GM12878 (cell line): ENCODE data around the gene UBE2G2. TPM values are rescaled to one million over a fixed set of nuclear protein-coding genes. Genes with fewer than 3 reads are reported as not detected.

ENCODE experiments used
- ATAC-seq: fragments of 200-7000 bp; cut with Tn5 transposase; 3 replicates; pipeline ENCODE4 v1.9.1; 2020; ENCODE audit warnings: mild to moderate bottlenecking, moderate library complexity
- BruUV-seq: library from RNA; stranded (reverse); fragments of 400-500 nt; replicated peaks from 2 replicates; lab custom pipeline; 2021; lab: Mats Ljungman, UMichigan
- CTCF ChIA-PET: fragments of 300-600 bp; sonication (Branson Sonifier 250); formaldehyde crosslinking; extraction: SDS; loops from one replicate; lab custom pipeline; 2021; ENCODE audit warnings: inconsistent platforms; lab: Yijun Ruan, JAX
- POLR2A ChIA-PET: fragments of 350-600 bp; formaldehyde crosslinking; extraction: SDS; loops from one replicate; lab custom pipeline; 2021; ENCODE audit warnings: inconsistent platforms; lab: Charles Lee
- RAD21 ChIA-PET: fragments of 300-600 bp; sonication (Branson Sonifier 250); formaldehyde crosslinking; loops from one replicate; lab custom pipeline; 2023; ENCODE audit warnings: antibody characterized with exemption; ENCODE audit not compliant: unreplicated experiment; lab: Charles Lee
- SMC1A ChIA-PET: fragments of 300-600 bp; sonication (Branson Sonifier 250); formaldehyde crosslinking; loops from one replicate; lab custom pipeline; 2023; ENCODE audit not compliant: unreplicated experiment, uncharacterized antibody; lab: Charles Lee
- DNase-seq: peaks from one replicate; pipeline ENCODE4 v3.0.0-alpha.2; 2011; ENCODE audit warnings: low read depth, low spot score
- FAIRE-seq: peaks from 3 replicates; lab custom pipeline; 2011; peaks lifted over from hg19 to GRCh38; lab: Jason Lieb, UNC
- H2AFZ ChIP-seq: 2 replicates; pipeline ENCODE4 v1.6.0; 2011; ENCODE audit warnings: low read depth, low read length, control low read depth; ENCODE audit not compliant: control insufficient read depth
- H3K27ac ChIP-seq: 2 replicates; pipeline ENCODE4 v1.5.1; 2011; ENCODE audit warnings: control low read depth; ENCODE audit not compliant: control insufficient read depth, insufficient read depth
- H3K27me3 ChIP-seq, 2 experiments: replicated peaks in 1 of 2; 2 replicates each; pipeline versions ENCODE4 v1.6.0 to v1.6.1; 2011; ENCODE audit warnings: low read length in 1 of 2; ENCODE audit not compliant: control insufficient read depth in 2 of 2, insufficient read depth in 2 of 2
- H3K36me3 ChIP-seq, 2 experiments: 2 replicates each; pipeline ENCODE4 v1.5.1; 2011; ENCODE audit warnings: low read length in 1 of 2; ENCODE audit not compliant: control insufficient read depth in 2 of 2, insufficient read depth in 2 of 2
- H3K4me1 ChIP-seq: 2 replicates; pipeline ENCODE4 v1.6.1; 2011; ENCODE audit warnings: mild to moderate bottlenecking, low read length, moderate library complexity, mixed read lengths; ENCODE audit not compliant: control insufficient read depth, insufficient read depth
- H3K4me2 ChIP-seq: 2 replicates; pipeline ENCODE4 v1.6.0; 2011; ENCODE audit warnings: control low read depth; ENCODE audit not compliant: control insufficient read depth, insufficient read depth
- H3K4me3 ChIP-seq: fragments of 200-600 bp; sonication (generic); 2 replicates; pipeline ENCODE4 v1.5.1; 2016
- H3K79me2 ChIP-seq: 2 replicates; pipeline ENCODE4 v1.6.0; 2011; ENCODE audit warnings: low read length; ENCODE audit not compliant: control insufficient read depth, insufficient read depth
- H3K9ac ChIP-seq: 2 replicates; pipeline ENCODE4 v1.8.0; 2011; ENCODE audit warnings: low read length, control low read depth, mixed read lengths; ENCODE audit not compliant: control insufficient read depth, insufficient read depth
- H3K9me3 ChIP-seq: replicated peaks from 3 replicates; pipeline ENCODE4 v1.5.1; 2011; ENCODE audit warnings: mild to moderate bottlenecking, low read length; ENCODE audit not compliant: control insufficient read depth, insufficient read depth
- H4K20me1 ChIP-seq: 2 replicates; pipeline ENCODE4 v1.6.0; 2011; ENCODE audit not compliant: control insufficient read depth, insufficient read depth
- ASH2L ChIP-seq: fragments of 300-600, 200-600 bp; sonication (generic); IDR thresholded peaks from 2 replicates; pipeline ENCODE4 v1.6.1; 2017; ENCODE audit warnings: low read depth, mild to moderate bottlenecking, borderline replicate concordance
- CEBPB ChIP-seq, 2 experiments: fragments of 150-350 bp in 1 of 2; IDR thresholded peaks; 2 replicates each; pipeline ENCODE4 v1.6.1; 2012 to 2014; ENCODE audit warnings: low read depth in 2 of 2, low read length in 2 of 2, borderline replicate concordance in 1 of 2, inconsistent platforms in 1 of 2
- EP300 ChIP-seq, 2 experiments: fragments of 150-350 bp in 1 of 2; IDR thresholded peaks; 2 replicates each; pipeline ENCODE4 v1.6.1; 2011 to 2012; ENCODE audit warnings: low read depth in 2 of 2, low read length in 2 of 2, borderline replicate concordance in 1 of 2, improper control_type of control experiment in 1 of 2, inconsistent platforms in 1 of 2; ENCODE audit not compliant: control insufficient read depth in 1 of 2
- GATAD2B ChIP-seq: fragments of 450-650 bp; conservative IDR thresholded peaks from 2 replicates; pipeline ENCODE4 v1.6.1; 2017; ENCODE audit warnings: low read depth, mild to moderate bottlenecking, moderate library complexity
- IRF3 ChIP-seq: fragments of 450-650 bp; IDR thresholded peaks from 2 replicates; pipeline ENCODE4 v1.6.1; 2014; ENCODE audit warnings: mild to moderate bottlenecking
- NFXL1 ChIP-seq: fragments of 450-650 bp; IDR thresholded peaks from 2 replicates; pipeline ENCODE4 v1.6.1; 2017; ENCODE audit warnings: antibody characterized with exemption, mild to moderate bottlenecking, borderline replicate concordance
- PML ChIP-seq: IDR thresholded peaks from 2 replicates; pipeline ENCODE4 v1.6.1; 2012; ENCODE audit warnings: low read length, inconsistent platforms
- RFX5 ChIP-seq: IDR thresholded peaks from 2 replicates; pipeline ENCODE4 v1.6.1; 2011; ENCODE audit warnings: low read depth, low read length, improper control_type of control experiment
- TCF12 ChIP-seq: IDR thresholded peaks from 2 replicates; pipeline ENCODE4 v1.6.1; 2011; ENCODE audit warnings: low read depth, mild to moderate bottlenecking, low read length
- ZNF207 ChIP-seq: fragments of 450-650 bp; IDR thresholded peaks from 2 replicates; pipeline ENCODE4 v1.6.1; 2014; ENCODE audit warnings: antibody characterized with exemption, mild to moderate bottlenecking, borderline replicate concordance
- ZNF622 ChIP-seq: fragments of 450-650 bp; IDR thresholded peaks from 2 replicates; pipeline ENCODE4 v1.6.1; 2017; ENCODE audit warnings: mild to moderate bottlenecking, inconsistent platforms
- WGBS: methylation state at CpG from one replicate; pipeline ENCODE4 v1.1.6; 2016; ENCODE audit warnings: low lambda C conversion rate; ENCODE audit not compliant: insufficient replicate concordance, insufficient coverage; ENCODE audit errors: missing lambda C conversion rate; 5-methylcytosine and 5-hydroxymethylcytosine counted together
- in situ Hi-C: fragments of 300-500 bp; cut with MboI; formaldehyde crosslinking; loops from 9 replicates; pipeline ENCODE4 v1.14.3; 2018; ENCODE audit warnings: mixed read lengths
- intact Hi-C: fragments of 100-400 bp; cut with micrococcal nuclease; formaldehyde crosslinking; loops from one replicate; pipeline ENCODE4 v1.14.2; 2022; ENCODE audit not compliant: unreplicated experiment
- polyA plus RNA-seq, 11 experiments: library from polyadenylated mRNA; depleted of rRNA in 4 of 11; unstranded in 6 of 11; stranded (reverse) in 5 of 11; fragments of >200 nt; fragmentation: Nextera tagmentation in 4 of 11; fragmentation: Illumina TruSeq in 1 of 11; extraction: Ambion mirVana in 4 of 11; extraction: Trizol in 1 of 11; gene quantifications; 1 replicate in 1 of 11; 2 replicates in 10 of 11; pipeline versions ENCODE4 v1.2.1 to v1.2.3, GENCODE V29; 2011 to 2016; ENCODE audit warnings: inconsistent platforms in 2 of 11, missing spikeins in 2 of 11, low read depth in 1 of 11
- total RNA-seq, 4 experiments: library from RNA; depleted of rRNA in 3 of 4; stranded (reverse); fragments of >200 nt in 3 of 4; fragmentation: Illumina TruSeq in 1 of 4; extraction: Trizol in 1 of 4; gene quantifications; 2 replicates each; pipeline versions ENCODE4 v1.2.1 to v1.2.3, GENCODE V29; 2013 to 2021
- TF ChIP-seq, protein P1 (sequence below): IDR thresholded peaks from 2 replicates; pipeline ENCODE4 v1.6.1; 2012; ENCODE audit warnings: mild to moderate bottlenecking, low read depth, low read length
- TF ChIP-seq, protein P2 (sequence below): fragments of 450-650 bp; IDR thresholded peaks from 2 replicates; pipeline ENCODE4 v1.6.1; 2018; ENCODE audit warnings: borderline replicate concordance, mild to moderate bottlenecking; ENCODE audit not compliant: partially characterized antibody

UBE2G2 gene
- total and polyA plus RNA-seq, 10 of the 15 experiments (the other 5 are each of a cell fraction or from before 2014, with no cell fraction given) = 27.0 to 139 (median 75.9) TPM

- no peak for TF ChIP-seq IRF3
- TF ChIP-seq, protein P1, sequence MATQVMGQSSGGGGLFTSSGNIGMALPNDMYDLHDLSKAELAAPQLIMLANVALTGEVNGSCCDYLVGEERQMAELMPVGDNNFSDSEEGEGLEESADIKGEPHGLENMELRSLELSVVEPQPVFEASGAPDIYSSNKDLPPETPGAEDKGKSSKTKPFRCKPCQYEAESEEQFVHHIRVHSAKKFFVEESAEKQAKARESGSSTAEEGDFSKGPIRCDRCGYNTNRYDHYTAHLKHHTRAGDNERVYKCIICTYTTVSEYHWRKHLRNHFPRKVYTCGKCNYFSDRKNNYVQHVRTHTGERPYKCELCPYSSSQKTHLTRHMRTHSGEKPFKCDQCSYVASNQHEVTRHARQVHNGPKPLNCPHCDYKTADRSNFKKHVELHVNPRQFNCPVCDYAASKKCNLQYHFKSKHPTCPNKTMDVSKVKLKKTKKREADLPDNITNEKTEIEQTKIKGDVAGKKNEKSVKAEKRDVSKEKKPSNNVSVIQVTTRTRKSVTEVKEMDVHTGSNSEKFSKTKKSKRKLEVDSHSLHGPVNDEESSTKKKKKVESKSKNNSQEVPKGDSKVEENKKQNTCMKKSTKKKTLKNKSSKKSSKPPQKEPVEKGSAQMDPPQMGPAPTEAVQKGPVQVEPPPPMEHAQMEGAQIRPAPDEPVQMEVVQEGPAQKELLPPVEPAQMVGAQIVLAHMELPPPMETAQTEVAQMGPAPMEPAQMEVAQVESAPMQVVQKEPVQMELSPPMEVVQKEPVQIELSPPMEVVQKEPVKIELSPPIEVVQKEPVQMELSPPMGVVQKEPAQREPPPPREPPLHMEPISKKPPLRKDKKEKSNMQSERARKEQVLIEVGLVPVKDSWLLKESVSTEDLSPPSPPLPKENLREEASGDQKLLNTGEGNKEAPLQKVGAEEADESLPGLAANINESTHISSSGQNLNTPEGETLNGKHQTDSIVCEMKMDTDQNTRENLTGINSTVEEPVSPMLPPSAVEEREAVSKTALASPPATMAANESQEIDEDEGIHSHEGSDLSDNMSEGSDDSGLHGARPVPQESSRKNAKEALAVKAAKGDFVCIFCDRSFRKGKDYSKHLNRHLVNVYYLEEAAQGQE = no peak
- TF ChIP-seq NFXL1 = no peak
Observed at GRCh38 chr21:44759628-44760285, 41.9 kb downstream of the UBE2G2 start (continued).

DNA sequence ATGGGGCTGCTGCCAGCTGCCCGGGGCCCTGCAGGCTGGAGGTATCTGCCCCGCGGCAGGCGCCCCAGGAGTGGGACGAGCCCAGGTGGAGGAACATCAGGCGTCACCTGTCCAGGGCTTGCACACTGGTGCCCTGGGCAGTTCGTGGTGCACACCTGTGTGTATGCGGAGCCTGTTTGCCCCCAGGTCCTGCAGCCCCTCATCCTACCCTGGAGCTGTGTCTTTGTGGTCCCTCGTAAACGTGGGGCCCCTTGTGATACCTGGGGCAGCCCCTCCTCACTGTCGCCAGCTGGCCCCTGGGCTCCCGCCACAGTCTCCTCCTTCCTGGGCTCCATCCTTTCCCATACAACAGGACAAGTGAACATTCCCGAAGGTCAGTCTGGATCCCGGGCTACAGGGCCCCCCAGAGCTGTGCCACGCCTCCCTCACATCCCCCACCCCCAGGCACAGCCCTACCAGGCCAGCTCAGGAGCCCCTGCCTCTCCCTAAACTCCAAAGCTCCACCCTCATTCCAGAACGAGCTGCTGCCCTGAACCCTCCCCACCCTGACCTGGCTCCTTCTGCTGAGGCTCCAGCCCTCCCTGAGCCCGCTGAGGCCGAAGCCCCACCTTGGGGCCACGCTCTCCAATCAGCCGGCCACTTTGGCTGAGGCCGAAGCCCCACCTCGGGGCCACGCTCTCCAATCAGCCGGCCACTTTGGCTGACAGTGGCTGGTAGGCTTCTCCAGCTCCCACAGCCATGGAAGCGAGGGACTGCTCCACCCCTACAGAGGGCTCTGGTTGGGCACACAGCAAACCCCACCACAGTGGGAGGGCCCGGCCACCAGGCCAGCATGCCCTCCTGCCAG lies 42.6 kb downstream of the UBE2G2 start:
- intact Hi-C loops = no loop called here
- no peaks in the 10 kb centered on the region for H3K79me2 ChIP-seq
- ATAC-seq (no peak), FAIRE-seq (no peak), DNase-seq (no peak)
- ChIA-PET POLR2A (no interaction called here), SMC1A (no interaction called here), CTCF (no interaction called here), RAD21 (no interaction called here)
- H3K4me3 ChIP-seq = no peak overlapping the region
- no peaks in the 10 kb centered on the region for H3K4me1 ChIP-seq
- H3K9ac ChIP-seq = no peak overlapping the region
- H3K4me2 ChIP-seq = no peak overlapping the region
- no TSS peak for BruUV-seq
- H3K36me3 ChIP-seq = no peaks in the 10 kb centered on the region
- WGBS = 35% methylated on average over 26 of the region's 26 CpGs
- no peak overlapping the region for H3K27ac ChIP-seq
- in situ Hi-C loops = no loop called here
- H3K9me3 ChIP-seq = no peaks in the 10 kb centered on the region; the same call in 2 of the 3 replicates
- H2AFZ ChIP-seq = no peak overlapping the region
- H3K27me3 ChIP-seq = no peaks in the 10 kb centered on the region
- no peaks in the 10 kb centered on the region for H4K20me1 ChIP-seq
- TF ChIP-seq GATAD2B = no peak
- no peak for TF ChIP-seq TCF12
- TF ChIP-seq, protein P2, sequence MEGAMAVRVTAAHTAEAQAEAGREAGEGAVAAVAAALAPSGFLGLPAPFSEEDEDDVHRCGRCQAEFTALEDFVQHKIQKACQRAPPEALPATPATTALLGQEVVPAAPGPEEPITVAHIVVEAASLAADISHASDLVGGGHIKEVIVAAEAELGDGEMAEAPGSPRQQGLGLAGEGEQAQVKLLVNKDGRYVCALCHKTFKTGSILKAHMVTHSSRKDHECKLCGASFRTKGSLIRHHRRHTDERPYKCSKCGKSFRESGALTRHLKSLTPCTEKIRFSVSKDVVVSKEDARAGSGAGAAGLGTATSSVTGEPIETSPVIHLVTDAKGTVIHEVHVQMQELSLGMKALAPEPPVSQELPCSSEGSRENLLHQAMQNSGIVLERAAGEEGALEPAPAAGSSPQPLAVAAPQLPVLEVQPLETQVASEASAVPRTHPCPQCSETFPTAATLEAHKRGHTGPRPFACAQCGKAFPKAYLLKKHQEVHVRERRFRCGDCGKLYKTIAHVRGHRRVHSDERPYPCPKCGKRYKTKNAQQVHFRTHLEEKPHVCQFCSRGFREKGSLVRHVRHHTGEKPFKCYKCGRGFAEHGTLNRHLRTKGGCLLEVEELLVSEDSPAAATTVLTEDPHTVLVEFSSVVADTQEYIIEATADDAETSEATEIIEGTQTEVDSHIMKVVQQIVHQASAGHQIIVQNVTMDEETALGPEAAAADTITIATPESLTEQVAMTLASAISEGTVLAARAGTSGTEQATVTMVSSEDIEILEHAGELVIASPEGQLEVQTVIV = no peak
- TF ChIP-seq PML = no peak
- no peak for TF ChIP-seq ASH2L
- no peak for TF ChIP-seq CEBPB (IDR thresholded peaks at IDR 0.05; ENCODE audit: borderline replicate concordance in 1 of 2, low read depth in 2 of 2, low read length in 2 of 2)
- no peak for TF ChIP-seq EP300 (IDR thresholded peaks at IDR 0.05; ENCODE audit: borderline replicate concordance in 1 of 2, control insufficient read depth in 1 of 2, low read depth in 2 of 2, low read length in 2 of 2)
- TF ChIP-seq RFX5 = no peak
- no peak for TF ChIP-seq ZNF622
- no peak for TF ChIP-seq ZNF207
